GM21423 (cell line): Measurements from ENCODE around the gene CRYGD.

Experiments used
- ATAC-seq: cut with Tn5 transposase; IDR thresholded peaks from one replicate; pipeline ENCODE4 v1.9.1; 2021; ENCODE audit warnings: mild to moderate bottlenecking, moderate library complexity; ENCODE audit not compliant: unreplicated experiment

Gene CRYGD

GRCh38 chr2:208090420-208090819 is 33.9 kb downstream of the CRYGD start:
- no peak for ATAC-seq

- ATAC-seq, result no peak
Measured at GRCh38 chr2:208086029-208086428, 38.3 kb downstream of the CRYGD start.

GRCh38 chr2:208083807-208084206 is 40.5 kb downstream of the CRYGD start:
- ATAC-seq, result no peak

GRCh38 chr2:208077276-208077675 is 47.0 kb downstream of the CRYGD start:
- ATAC-seq, result no peak

GRCh38 chr2:208074610-208075356 is 49.5 kb downstream of the CRYGD start:
- ATAC-seq, result no peak

DNA sequence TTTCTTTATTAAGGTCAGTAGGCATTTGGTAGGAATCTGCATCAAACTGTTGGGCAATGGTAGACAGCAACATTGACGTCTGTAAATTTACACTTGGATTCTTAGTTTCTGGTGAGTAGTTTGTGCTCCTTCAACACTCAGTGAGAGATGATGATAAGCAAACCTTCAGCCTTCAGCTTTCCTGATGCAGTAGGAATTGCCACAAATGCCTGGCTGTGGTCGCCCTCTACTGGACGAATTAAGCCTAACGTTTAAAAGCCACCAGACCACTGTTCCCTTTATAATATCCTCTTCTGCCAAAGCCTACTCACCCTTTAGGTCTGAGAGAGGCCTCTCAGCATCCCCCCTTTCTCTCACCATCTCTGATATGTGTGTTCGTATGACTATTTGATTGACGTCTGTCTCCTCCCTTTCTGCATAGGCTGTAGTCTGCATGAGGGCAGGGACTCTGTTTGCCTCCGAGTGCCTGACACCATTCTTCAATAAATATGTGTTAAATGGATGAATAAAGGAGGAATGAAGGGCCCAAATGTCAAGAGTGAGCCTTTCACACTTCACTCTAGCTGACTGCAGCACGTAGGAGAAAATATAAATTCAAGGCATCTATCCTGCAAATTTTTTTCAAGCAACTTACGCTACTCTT is 52.0 kb downstream of the CRYGD start:
- ATAC-seq, result peak; percentile 87
